ENCODE measurements around the gene NUDT22.

Gene NUDT22

DNA sequence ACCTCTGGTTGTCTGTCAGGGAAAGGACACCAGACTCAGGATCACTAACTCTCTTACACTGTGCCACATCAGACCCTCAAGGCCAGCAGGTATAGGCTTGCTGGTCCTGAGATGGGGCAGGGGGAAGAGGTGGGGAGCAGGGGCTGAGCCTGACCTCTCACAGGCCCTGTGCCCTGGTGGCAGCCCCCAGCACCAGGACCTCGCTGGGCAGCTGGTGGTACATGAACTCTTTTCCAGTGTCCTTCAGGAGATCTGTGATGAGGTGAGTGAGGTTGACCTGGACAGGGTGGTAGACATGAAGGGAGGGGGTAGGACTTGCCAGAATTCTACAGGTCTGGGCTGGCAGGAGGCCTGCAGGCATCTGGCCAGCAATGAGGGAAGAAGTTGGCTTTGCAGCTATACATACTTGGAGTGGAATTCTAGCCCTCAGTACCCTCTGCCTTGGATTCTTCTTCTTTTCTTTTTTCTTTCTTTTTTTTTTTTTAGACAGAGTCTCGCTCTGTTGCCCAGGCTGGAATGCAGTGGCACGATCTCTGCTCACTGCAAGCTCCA, 1.4 kb downstream of the NUDT22 start:
- DNase-seq (ENCODE audit: low spot score) = no peak

DNA sequence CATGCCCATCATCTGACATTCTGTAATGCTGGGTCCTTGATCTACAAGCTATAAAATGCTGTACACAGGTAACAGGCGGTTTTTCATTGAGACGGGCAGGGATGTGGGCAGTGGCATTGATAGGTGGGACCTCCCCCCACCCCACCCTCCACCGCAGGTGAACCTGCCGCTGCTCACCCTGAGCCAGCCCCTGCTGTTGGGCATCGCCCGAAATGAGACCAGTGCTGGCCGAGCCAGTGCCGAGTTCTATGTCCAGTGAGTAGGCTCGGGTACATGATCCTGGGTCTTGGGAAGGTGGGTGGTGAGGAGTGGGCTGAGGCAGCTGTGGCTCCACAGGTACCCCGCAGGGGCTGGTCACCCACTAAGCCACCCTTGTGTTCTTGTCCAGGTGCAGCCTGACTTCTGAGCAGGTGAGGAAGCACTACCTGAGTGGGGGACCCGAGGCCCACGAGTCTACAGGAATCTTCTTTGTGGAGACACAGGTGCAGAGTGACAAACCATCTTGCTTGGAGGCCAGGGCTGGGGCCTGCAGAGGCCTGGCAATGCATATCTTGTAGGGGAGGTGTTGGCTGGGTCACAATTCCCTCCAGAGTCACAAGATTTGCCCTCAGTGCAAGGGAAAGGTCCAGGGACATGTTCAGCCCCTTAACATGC, 3.1 kb downstream of the NUDT22 start:
- DNase-seq (ENCODE audit: low spot score) = no peak

DNA sequence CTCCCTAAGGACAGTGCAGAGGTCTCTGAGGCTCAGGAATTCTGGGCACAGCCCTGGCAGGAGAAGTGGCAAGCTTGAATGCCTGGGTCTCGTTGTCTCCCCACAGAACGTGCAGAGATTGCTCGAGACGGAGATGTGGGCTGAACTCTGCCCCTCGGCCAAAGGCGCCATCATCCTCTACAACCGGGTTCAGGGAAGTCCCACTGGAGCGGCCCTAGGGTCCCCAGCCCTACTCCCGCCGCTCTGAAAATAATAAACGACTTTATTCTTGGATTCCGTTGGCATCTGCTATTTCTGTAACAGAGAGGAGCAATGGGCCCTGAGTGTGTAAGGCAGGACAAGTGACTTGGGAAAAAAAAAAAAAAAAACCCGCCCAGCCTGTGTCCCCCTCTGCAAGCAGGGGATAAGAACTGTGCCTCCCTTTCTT, 3.7 kb downstream of the NUDT22 start:
- no peak for DNase-seq (ENCODE audit: low spot score)

DNA sequence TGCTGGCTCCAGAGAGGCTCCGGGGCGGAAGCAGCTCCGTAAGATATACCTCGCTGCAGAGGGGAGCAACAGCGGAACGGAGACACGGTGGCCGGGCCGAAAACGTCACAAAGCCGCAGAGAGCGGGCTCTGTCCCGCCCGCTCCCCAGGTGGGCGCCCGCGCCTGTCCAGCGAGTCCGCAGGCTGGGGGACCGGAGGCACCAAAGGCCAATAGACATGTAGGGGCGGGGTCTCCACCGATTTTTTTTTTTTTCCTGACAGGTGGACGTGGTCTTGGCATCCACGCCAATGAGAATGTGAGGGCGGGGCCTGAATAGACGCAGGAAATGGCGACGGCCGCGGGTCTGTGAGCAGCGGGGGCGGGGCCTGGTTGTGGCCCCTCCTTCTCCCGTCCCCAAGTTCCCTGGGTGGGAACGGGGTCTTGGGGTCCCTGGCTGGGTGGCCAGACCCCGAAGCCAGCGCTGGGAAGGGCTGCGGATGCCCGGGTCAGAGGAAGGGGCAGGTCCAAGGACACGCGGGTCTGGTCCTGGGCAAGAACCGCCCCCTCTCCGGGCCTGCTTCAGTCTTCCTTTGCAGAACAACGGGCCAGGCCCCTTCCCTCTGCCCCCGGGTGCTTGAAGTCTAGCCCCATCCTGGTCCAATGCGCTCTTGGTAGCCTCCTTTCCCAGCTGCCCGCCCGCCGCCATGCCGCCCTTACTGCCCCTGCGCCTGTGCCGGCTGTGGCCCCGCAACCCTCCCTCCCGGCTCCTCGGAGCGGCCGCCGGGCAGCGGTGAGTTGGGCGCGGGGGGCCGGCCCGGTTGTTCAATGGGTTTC, 4.3 kb downstream of the NUDT22 start, which contains the start of gene DNAJC4:
Gene DNAJC4, plus strand, starts transcription at position 378 of the 814 bp plus-strand sequence. Its CDS starts 307 bp downstream, at position 685.
- peak; percentile 86 for DNase-seq (ENCODE audit: low spot score)

DNA sequence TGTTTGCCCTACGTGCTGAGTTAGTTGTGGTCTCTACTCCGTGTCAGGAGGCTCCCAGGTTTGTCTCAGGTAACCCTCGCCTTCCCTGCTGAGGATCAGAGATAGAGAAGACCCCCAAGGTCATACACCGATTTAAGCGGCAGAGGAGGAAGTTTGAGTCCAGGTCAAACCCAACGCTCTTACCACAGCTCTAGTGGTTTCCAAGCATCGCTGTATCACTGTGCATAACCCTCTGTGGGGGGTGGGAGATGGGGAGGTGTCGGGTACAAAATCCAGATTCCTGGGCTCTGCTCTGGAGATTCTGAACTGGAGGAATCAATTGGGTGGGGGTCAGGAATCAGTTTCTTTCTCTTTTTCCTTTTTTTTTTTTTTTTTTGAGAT, 4.9 kb downstream of the NUDT22 start:
- no peak for DNase-seq (ENCODE audit: low spot score)

DNA sequence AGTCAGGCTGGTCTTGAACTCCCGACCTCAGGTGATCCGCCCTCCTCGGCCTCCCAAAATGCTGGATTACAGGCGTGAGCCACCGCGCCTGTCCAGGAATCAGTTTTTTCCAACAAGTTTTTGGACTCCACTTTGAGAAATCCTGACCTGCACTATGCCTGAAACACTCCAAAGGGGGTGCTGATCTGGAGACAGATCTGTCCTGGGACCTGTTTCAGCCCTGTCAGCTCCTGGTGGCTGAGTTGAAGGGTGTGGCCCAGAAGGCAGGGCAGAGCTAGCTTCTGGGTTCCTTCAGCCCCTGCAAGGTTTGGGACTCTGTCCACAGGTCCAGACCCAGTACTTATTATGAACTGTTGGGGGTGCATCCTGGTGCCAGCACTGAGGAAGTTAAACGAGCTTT, 5.5 kb downstream of the NUDT22 start:
- DNase-seq (ENCODE audit: low spot score) = no peak

DNA sequence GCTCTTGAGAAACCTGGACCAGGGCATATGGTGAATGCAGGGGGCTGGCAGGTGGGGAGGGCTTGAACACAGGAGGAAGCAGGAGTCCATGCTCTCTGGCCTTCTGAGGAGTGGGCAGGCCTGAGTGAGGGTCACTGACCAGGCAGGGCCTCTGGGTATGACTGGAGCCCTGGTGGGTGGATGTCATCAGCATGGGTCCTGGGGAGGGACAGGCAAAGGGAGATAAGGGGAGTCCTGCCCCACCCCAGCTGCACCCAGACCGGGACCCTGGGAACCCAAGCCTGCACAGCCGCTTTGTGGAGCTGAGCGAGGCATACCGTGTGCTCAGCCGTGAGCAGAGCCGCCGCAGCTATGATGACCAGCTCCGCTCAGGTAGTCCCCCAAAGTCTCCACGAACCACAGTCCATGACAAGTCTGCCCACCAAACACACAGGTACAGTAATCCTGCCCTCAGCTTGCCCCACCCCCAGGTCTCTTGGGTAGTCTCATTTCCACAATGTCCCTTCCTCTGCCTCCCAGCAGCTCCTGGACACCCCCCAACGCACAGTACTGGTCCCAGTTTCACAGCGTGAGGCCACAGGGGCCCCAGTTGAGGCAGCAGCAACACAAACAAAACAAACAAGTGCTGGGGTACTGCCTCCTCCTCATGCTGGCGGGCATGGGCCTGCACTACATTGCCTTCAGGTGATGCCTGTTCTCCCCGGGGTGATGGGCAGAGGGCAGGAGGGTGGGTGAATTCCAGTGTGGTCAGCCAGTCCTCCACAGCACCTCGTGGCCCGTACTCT, 6.3 kb downstream of the NUDT22 start:
- DNase-seq (ENCODE audit: low spot score) = no peak

DNA sequence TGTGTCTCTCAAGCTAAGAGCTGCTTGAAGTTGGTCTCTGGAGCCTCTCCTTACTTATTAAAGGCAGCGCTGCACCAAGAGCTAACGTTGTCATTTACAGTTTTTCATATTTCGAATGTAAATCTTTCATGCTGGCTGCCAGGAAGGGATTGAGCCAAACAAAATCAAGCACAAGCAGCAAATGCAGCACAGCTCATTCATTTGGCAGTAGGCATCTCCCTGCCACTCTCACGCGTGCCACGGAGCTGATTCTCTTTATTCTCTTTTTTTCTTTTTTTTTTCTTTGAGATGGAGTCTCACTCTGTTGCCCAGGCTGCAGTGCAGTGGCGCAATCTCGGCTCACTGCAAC, 6.9 kb downstream of the NUDT22 start:
- DNase-seq (ENCODE audit: low spot score) = no peak

DNA sequence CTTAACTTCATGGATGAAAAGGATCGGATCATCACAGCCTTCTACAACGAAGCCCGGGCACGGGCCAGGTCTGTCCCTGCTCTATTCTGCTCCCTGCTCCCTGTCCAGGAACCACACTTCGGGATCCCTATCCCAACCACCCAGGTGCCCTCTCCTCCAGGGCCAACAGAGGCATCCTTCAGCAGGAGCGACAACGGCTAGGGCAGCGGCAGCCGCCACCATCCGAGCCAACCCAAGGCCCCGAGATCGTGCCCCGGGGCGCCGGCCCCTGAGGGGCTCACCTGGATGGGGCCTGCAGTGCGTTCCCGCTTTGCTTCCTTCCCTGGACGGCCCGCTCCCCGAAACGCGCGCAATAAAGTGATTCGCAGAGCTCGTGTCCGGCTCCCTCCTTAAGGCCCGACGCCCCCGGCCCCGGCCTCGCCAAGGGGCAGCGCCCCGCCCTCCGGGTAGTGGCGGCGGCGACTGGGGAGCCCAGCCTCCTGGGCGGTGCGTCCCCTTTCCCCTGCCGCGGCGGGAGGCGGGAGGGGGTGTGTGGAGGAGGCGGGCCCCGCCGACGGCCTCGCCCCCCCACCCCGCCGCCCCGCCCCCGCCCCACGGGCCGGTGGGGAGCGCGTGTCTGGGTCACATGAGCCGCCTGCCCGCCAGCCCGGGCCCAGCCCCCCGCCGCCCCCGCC, 8.0 kb downstream of the NUDT22 start, which contains the start of gene VEGFB:
Gene VEGFB, plus strand, starts transcription at position 672 of the 674 bp plus-strand sequence. CDS start 250 bp downstream, outside the sequence.
- DNase-seq (ENCODE audit: low spot score) = peak; percentile 84

DNA sequence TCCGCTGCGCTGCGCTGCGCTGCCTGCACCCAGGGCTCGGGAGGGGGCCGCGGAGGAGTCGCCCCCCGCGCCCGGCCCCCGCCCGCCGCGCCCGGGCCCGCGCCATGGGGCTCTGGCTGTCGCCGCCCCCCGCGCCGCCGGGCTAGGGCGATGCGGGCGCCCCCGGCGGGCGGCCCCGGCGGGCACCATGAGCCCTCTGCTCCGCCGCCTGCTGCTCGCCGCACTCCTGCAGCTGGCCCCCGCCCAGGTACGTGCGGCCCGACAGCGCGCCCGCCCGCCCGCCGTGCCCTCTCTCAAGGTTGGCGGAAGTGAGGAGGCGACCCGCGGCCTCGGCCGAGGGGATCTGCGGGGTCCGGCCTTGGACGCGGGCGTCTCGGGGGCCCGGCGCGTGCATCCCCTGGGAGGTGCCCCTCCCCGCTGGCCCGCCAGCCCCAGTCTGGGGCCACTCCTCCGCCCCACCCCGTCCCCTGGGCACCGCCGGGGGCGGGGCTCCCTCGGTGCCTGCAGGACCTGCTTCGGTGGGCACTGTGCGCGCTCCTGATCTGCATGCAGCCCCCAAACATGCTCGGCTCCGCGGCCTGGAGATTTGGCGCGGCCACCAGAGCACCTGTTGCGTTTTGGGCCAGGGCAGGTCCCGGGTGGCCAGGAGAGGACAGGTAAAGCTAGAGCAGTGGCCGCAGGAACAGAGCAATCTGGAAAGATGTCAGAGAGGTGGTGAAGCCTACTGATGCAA, 8.7 kb downstream of the NUDT22 start:
- DNase-seq (ENCODE audit: low spot score) = peak; percentile 53

DNA sequence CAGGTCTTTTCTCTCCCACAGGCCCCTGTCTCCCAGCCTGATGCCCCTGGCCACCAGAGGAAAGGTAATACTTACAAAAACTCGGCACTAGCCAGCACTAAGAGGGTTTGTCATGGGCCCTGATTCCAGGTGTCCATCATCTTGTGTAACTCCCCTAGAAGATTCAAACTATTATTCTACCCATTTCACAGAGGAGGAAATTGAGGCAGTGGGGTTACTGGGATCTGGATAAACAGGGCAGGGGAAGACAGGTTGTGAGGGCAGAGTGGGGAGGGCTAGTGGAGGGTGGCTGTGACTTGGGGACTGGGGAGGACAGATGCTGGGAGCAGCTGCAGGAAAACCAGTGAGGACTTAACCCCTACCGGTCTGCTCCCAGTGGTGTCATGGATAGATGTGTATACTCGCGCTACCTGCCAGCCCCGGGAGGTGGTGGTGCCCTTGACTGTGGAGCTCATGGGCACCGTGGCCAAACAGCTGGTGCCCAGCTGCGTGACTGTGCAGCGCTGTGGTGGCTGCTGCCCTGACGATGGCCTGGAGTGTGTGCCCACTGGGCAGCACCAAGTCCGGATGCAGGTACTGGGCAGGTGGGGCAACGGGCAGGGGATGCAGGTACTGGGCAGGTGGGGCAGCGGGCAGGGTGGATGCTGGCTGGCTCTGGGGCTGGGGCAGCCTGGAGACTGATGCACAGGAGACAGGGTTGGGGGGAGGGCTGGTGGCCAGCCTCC, 9.5 kb downstream of the NUDT22 start:
- DNase-seq (ENCODE audit: low spot score) = no peak

DNA sequence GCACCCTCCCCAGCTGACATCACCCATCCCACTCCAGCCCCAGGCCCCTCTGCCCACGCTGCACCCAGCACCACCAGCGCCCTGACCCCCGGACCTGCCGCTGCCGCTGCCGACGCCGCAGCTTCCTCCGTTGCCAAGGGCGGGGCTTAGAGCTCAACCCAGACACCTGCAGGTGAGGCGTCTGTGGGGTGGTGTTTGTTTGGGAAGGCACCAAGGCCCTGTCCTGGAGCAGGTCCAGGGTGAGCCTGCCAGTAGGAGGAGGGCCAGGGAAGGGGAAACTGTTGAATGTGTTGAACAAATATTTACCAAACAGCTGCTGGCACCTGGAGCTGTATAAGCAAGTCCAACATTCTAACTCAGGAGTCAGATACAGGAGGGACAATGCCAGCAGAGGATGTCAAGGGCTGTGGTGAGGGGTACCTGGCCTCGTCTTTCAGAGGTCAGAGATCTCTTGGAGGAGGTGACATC, 11.4 kb downstream of the NUDT22 start:
- no peak for DNase-seq (ENCODE audit: low spot score)

DNA sequence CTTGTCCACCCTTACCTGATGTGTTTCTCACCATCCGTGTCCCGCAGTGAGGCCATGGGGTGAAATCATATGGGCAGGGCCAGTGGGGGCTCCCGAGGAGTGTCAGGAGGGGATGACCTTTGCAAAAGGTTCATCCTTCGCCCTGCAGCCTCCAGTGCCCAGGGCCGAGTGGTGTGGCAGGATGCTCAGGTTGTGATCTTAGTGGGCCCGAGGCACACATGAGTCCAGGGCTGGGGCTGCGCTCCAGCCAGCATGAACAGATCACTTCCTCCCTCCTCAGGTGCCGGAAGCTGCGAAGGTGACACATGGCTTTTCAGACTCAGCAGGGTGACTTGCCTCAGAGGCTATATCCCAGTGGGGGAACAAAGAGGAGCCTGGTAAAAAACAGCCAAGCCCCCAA, 12.0 kb downstream of the NUDT22 start:
- no peak for DNase-seq (ENCODE audit: low spot score)

DNA sequence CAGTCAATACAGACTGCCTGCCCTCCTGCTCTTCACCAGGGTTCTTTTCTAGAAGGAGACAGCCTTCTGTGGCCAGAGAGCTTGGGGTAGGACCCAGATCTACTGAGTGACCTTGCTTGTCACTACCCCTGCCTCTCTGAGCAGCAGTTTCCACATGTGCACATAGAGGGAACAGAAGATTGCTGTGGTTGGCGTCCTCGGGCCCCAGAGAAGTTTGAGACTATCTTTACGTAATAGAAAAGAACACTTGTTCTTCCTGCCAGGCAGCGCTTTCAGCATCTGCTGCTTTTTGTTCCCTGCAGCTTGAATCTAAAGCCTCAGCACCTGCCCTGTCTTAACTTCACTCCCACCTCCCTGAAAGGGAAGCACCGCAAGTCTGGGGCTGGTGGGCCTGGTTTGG, 12.9 kb downstream of the NUDT22 start:
- DNase-seq (ENCODE audit: low spot score) = no peak

DNA sequence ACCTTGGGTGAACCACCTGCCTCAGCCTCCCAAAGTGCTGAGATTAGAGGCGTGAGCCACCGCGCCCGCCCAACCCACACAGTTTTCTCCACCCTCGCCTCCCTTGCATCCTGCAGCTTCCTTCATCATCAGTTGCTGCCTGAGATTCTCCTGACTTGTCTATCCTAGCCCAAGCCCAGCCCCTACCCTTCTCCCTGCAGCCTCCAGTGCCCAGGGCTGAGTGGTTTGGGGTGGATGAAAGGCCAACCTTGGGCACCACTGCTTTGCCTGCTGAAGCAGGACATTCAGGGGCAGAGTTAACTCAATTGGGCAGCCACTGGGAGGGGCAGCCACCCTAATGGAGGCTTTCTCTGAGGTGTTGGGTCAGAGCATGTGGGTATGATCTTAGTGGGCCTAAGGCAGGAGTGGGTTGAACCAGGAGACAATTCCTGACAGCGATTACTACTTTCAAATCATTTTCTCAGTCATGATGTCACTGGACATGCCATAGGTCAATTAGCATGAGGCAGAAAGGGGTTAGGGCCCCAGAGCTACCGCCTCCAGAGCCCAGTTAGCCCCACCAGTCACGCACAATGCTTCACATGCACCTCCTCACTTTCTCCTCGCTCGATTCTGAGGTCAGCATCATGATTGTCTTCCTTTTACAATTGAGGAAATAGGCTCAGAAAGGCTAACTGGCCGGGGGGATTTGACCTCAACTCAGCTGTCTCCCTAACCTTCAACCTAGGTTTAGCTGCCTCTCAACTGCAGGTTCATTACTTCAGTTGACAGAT, 13.8 kb downstream of the NUDT22 start:
- DNase-seq (ENCODE audit: low spot score) = no peak

DNA sequence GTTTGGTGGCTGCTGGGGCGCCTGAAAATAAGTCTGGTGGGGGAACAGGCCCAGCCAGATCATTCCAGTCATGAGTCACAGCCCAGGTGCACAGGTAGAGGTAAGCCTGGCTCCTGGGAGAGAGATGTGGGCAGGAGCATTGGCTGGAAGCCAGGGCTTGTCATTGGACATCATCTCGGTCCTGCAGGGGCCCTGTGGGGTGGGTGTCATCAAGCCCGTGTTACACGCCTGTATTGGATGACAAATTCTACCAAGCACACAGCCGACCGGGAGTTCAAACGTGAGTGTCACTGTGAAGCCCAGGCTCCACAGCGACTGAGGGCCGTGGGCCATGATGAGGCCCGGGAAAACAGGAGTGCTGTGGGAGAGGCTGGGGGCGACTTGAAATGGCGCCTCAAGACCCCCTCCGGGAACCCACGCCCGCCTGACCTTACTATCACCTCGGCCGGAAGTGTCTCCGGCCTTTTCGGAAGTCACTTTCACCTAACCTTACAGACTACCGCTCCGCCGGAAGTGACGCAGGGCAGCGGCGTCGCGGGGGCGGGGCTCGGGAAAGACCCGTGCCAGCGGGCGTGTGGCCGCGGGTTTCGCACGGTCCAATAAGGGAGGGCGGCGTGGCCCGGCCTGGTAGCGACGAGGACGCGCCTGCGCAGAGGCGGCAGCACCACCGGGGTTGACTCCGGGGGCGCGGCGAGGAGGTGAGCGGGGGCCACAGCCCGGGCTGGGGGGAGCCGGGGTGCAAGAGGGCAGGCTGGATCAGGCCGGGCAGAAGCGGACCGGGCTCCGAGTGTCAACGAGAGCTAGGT, 14.6 kb downstream of the NUDT22 start, which contains the start of gene FKBP2:
Gene FKBP2, plus strand, starts transcription at position 661 of the 806 bp plus-strand sequence. CDS start 1,293 bp downstream, outside the sequence.
- peak; percentile 99 for DNase-seq (ENCODE audit: low spot score)

DNA sequence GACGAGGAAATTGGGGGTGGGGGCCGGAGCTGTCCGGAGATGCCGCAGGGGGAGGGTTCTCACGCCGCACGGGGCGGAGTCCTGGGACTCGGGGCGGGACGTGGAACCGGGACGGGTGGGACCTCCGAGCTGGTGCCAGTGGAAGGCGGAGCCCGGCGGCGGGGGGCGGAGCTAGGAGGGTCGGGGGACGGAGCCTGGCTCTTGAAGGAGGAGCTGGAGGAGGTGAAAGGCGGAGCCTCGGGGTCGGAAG, 15.1 kb downstream of the NUDT22 start:
- peak; percentile 99 for DNase-seq (ENCODE audit: low spot score)

DNA sequence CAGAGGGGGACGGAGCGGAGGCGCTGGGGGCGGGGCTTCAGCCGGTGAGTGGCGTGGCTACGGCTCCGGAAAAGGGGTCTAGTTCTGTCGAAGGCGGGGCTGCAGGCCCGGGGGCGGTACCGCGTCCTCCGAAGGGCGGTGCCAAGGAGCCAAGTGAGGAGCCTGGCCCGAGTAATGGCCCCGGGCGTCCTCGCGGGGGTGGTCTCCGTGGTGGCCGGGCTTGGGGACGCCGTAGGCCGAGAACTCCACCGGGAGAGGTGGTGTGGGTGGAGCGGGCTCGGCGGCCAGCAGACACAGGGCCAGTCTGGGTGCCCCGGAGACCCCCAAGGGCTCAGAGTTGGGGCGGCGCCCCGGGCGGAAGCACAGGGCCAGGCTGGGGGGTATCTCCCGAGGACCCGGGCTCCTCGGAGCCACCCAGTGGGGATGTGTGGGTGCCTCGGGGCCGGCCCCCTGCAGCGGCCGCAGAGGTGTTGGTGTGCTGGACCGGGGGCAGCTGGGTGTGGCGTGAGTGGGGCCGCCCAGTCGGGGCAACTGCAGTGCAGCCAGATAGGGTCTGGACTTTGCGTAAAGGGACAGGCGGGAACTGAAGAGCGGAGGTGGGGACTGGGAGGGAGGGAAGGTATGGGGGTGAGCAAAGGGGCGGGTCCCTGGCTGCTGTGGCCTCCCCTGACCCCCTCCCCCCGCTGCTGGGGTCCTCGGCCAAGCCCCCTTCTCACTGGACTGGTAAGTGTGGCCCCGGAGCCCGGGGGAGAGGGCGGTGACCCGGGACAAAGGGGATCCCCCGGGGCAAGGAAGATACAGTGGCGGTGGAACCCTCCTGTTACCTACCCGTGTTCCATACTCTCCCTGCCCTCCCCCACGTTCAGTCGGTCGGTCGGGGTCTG, 15.7 kb downstream of the NUDT22 start:
- peak; percentile 41 for DNase-seq (ENCODE audit: low spot score)

Measured in AG08396 (cell line).